T-helper 9 cell (primary cell): ENCODE data around the gene MAP3K6.

Experiments
- DNase-seq: peaks from one replicate; pipeline ENCODE4 v3.0.0-alpha.2; 2020

MAP3K6 gene

DNA sequence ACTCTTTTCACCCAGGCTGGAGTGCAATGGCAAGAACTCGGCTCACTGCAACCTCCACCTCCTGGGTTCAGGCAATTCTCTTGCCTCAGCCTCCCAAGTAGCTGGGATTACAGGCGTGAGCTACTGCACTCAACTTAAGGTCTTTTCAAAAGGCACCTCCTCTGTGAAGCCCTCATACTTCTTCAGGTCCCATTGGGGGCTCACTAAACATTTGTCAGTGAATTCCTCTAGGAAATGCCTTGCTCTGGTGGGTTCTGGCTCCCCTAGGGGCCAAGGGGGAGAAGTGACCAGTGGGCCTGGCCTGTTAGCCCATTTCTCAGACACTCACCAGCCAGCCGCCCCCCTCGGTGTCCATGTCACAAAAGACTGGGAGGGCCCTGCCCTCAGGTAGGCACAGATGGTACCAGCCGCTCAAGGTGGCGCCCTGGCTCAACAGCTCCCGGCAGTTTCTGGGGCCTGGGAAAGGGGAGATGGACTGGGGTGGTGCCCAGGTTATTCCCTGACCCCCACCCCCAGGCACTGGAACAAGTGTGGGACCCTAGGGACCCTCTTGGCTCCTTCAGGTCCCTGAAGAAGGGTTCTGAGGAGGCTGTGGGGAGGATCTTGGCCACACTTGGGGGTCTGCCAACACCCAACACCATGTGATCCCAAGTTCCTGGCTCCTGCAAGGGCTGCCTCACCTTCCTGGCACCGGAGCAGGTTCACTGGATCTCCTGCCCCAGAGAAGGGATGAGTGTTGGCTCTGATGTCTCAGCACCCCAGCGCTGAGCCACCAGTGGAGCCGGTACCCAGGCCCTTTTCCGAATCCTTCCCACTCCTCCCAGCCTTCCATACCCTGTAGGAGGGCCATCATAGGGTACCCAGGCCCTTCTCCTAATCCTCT lies 6.3 kb upstream of the MAP3K6 start:
- no peak for DNase-seq

DNA sequence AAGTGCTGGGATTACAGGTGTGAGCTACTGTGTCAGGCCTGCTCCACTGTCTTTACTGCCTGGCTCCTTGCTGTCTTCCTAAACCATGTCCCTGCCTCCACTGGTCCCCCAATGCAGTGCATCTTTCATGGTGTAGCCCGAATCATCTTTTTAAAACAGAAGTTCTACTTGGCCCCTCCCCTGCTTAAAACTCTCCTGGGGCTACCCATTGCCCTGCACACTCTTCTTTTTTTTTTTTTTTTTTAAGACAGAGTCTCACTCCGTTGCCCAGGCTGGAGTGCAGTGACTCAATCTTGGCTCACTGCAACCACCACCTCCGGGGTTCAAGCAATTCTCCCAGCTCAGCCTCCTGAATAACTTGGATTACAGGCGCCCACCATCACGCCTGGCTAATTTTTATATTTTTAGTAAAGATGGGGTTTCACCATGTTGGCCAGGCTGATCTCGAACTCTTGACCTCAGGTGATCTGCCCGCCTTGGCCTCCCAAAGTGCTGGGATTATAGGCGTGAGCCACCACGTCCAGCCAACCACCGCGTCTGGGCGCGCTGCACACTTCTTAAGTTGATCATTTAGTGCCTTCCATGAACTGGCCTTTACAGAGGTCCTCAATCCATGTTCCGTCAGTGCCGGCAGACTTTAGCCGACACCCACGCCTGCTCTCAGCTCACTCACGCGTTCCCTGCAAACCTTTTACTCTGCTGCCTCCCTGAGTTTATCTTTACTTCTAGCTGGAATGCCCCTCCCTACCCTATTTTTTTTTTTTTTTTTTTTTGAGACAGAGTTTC lies 5.5 kb upstream of the MAP3K6 start:
- DNase-seq = no peak

DNA sequence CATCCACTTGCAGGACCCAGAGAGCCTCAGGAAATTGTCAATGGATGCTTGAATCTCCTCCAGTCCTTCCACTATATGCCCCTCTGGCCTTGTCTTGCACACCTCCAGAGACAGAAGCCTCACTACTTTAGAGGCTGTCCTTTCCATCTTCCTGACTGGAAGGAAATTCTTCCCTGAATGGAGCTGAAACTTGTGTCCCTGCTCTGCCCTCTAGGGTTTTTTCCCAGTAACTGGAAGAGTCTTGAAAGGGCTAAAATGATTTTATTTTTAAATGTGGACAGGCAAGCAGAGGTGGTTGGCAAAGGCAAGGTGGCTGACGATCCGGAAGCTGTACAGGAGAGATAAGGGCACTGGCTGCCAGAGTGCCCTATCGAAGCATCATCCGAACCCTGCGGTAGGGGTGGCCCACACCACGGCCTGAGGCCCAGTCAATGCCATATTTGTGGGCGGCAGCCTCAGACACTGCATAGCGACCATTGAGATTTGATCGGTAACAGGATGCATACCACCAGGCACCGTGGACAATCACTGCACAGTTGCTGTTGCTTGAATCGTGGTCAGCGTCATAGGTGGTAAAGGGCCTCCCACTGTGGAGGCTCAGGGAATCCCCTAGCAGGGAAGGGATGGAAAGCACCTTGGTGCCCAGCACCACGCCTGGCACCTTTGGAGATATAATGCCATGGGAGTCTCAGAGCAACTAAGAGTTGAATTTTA lies 2.3 kb upstream of the MAP3K6 start:
- DNase-seq = no peak

DNA sequence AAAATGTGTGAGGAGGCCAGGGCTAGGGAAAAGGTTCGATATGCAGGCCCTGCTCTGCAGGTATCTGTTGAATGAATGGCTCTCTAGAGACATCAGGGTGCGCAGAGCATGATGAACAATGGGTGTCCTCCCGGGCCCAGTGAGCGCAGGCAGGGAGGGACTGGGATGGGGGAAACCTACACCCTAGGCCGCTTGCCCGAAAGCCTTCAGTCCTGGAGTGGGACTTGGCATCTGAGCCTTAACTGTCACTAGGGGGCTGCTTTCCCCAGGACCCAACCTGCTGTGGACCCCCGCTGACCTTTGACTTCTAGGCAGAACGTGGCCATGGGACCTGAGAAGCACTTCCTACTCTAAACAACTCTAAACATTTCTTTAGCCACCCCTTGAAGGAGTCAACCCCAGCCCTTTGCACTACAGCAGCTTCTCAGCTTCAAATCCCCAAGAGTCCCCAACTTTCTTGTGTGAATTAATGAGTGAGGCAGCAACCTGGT lies 444 bp upstream of the MAP3K6 start:
- DNase-seq = no peak

DNA sequence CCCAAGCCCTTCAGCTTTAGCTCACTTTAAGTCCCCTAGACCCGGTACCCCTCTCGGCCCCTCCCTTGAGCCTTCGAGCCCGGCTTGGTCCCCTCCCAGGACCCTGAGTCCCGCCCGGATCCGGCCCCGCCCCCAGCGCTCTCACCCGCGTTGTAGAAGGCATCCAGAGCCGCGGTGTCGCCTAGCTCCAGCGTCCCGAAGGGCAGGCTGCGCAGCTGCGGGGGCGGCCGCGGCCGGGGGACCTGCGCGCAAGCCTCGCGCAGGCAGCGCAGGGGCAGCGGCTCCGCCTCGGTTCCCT lies 699 bp downstream of the MAP3K6 start:
- peak; percentile 61 for DNase-seq

DNA sequence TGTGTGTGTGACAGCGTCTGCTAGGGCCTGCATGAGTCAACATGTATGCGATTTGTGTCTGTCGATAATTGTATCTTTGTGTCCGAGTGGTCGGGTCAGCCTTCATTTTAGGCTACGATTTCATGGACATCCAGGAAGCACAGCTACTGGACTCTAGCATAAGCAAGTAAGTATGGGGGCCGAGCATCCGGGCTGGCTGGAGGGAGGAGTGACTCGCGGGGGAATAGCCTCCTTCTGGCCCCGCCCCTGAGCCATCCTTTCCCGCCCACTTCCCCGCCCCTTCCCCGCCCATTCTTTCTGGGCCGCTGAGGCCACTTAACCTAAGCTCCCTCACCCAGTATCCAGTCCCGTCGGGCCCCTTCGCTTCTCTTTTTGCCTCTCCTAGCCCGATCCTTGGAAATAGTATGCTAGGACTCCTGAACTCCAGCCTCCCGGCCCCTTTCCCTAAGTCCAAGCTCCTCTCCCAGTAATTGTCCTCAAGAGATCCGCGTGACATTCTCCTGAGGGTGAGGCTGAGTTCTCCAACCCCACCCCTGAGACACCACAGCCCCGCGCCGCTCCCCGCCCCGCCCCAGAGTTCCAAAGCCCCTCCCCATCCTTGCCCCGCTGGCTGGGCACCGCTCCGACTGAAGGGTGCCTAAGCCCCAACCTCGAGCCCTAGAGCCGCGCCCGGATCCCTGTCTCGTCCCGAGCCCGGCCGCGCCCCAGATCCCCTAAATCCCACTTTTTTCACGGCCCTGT lies 1.2 kb downstream of the MAP3K6 start:
- peak; percentile 80 for DNase-seq

DNA sequence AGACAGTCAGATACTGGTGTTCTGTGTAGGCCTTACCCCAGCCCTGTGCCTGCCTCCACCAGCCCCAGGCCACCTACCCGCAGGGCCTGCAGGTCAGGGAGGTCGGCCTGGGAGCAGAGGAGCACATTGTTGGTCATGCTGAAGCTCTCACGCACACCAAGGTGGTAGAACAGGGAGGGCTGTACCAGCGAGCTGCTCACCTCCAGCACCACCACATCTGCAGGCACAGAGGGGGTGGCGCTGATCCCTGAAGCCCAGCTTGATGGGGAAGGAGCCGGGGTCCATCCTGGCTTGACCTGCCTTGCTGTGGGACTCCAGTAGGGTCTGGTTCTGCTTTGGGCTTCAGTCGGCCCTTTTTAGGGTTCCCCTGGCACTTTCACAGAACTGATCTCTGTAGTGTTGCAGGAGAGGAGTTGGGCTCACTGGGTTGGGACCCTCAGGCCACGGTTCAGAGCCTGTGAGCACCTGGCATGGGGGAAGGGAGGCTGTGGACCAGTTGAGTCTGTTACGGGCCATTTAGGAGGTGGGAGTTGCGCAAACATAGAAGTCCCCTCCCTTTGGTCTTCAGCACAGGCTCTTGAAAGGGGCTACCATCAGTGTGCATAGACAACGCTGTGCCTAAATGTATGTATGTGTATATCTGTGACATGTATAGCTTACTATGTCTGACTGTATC lies 1.9 kb downstream of the MAP3K6 start:
- no peak for DNase-seq

DNA sequence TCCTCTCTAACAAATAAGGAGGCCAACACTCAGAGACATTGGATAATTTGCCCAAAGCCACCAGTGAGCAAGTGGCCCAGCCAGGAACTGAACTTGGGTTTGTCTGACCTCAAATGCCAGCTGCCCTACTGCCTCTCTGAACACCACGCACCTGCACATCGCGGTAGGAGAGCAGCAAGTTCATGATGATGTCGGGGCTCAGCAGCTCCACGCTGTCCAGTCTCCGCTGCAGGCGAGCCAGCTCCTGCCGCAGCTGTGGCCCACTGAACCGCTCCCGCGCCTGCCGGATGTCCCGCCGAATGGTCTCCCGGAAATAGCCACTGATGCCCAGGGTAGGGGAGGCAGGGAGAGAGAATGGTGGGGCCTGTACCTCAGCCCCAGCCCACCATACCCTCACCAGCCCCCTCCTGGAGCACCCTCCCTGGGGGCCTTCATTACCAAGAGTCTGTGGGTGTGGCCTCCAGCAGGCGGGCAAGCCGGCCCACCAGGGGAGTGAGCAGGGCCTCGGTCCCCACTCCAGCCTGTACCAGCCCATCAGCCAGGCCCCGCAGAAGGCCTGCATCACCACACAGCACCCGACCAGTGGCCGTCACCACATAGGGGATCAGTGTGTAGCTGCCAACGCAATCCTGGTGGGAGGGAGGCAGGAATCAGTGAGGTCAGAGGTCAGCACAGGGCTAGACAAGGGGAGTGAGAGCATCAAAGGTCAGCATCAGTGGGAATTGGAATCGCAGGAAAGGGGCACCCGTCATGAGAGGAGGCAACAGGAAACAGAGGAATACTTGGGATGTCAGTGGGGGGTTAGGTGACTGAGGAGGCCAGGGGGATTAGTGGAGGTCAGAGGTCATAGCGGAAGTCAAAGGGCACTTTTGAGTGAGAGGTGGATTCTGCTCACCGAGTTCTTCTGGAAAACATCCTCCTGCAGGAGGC lies 2.7 kb downstream of the MAP3K6 start:
- no peak for DNase-seq

DNA sequence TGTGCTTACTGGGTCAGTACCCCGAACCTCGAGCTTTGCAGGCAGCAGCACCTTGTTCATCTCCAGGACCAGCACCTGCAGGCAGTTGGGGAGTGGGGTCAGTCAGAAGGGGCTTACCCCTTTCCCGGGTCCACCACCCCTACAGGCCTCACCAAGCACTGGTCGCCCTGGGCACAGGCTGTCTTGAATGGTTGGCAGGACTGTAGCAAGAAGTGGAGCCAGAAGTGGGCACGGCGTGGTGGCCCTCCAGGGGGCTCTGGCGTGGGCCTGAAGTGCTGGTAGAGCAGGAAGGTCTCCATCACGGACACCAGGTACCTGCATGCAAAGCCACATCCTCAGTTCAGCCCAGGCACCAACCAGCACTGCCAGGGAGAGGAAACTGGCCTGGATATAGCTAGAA lies 5.2 kb downstream of the MAP3K6 start:
- no peak for DNase-seq

DNA sequence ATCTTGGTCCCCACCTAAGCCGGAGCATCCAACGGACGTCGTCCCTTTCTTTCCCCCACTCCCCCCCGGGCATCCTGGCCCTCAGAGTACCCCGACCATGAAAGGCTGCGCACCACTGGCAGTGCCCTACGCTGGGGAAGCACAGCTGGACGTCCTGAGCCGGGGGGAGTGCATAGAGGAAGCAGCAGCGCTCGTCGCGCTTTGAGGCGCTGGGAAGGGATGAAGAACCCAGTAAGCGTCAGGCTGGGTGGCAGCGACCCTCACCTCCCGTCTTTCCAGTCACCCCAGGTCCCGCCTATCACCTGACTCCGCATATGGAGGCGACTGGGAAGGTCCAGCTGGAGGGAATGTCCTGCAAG lies 5.7 kb downstream of the MAP3K6 start:
- DNase-seq = no peak

DNA sequence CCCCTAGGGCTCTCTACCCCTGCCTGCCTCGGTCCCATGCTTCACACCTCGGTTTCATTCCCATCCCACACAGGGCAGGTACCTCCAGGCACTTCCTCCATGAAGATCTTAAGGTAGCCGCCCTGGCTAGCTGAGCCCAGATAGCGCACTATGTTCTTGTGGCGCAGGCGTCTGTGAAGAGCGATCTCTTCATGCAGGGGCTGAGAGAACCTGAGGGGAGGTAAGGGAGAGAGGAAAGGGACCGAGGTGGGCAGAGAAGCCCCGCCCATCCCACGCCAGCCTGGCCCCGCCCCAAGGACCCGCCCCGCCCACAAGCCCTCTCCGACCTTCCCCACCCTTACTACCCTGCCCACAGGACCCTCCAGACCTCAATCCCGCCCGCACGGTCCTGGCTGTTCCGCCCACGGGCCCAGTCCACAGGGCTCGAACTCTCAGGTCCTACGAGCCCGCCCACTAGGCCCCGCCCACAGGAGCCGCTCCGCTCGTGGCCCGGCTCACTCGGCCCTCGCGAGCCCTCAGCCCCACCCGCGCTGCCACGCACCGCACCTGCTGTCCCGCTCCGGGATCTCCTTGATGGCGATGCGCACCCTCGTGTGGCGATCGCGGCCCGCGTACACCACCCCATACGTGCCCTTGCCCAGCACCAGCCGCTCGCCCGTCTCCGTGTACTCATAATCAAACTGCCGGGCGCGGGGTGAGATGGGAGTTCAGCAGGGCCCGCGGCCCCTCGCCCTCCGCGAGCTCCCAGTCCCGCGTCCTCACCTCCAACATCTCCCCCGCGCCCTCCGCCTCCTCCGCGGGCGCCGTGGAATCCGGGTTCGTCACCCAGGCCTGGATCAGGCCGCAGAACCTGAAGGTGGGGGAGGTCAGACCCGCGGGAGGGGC lies 6.4 kb downstream of the MAP3K6 start:
- peak; percentile 56 for DNase-seq

DNA sequence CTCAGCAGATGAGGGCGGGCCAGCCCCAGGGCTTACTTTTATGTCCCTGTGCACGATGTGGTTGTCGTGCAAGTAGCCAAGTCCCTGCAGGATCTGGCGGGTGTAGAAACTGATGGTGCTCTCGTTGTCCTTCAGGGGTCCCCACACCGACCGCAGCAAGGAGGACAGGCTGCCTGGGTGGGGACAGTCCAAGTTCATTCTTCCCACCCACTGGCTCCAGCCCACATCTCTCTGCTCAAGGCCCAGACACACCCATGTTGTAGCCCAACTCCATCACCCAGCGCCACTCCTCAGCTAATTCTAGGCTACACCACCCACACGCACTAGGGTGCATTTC lies 7.0 kb downstream of the MAP3K6 start:
- no peak for DNase-seq

DNA sequence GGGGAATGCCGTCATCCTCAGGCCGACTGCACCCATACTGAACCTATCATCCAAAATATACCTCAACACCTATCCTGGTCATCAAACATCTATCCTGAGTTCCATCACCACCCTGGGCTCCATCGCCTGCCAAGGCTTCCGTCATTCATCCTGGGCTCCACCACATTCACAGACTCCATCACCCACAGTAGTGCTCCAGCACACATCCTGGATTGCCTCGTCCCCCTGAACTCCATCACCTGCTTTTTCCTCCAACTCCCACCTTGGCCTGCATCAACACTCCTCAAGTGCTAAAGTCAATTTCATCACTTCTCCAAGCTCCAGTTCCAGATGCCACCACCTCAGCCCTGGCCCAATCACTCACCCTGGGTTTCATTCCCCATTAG lies 7.8 kb downstream of the MAP3K6 start:
- DNase-seq = no peak

DNA sequence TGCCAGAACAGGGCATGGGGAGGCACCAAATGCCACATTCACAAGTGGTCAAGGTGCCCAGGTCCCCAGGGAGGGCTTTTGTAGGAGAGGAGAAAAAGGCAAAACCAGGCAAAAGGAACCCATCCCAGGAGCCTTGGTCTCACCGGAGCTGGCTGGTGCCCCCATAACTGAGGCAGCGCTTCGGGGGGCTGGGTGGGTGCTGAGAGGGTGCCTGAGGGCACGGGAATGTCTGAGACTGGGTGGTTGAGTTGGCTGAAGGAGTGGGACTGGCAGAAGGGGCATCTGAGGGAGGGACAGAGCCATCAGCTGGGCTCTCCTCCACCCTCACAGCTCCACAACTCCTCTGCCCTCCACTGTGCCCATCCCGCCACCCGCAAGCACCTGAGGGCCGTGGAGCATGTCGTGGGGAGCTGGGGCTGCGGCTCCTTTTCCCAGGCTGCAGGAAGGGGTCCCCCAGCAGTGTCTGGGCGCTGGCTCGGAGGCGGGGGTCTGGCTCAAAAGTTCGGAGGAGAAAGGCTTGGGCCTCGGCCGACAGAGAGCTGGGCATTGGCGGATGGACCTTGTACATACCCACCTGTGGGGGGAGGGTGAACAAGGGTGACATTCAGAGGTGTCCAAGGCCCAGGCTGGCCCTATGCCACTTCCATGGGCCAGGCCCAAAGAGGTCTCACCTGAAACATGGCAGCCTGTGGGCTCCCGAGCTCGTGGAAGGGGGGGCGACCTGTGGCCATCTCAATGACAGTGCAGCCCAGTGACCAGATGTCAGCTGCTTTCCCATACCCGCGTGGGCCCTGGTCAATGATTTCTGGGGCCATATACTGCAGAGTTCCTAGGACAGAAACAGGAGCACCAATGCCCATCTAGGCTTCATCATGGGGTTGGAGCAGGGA lies 8.5 kb downstream of the MAP3K6 start:
- DNase-seq = no peak

DNA sequence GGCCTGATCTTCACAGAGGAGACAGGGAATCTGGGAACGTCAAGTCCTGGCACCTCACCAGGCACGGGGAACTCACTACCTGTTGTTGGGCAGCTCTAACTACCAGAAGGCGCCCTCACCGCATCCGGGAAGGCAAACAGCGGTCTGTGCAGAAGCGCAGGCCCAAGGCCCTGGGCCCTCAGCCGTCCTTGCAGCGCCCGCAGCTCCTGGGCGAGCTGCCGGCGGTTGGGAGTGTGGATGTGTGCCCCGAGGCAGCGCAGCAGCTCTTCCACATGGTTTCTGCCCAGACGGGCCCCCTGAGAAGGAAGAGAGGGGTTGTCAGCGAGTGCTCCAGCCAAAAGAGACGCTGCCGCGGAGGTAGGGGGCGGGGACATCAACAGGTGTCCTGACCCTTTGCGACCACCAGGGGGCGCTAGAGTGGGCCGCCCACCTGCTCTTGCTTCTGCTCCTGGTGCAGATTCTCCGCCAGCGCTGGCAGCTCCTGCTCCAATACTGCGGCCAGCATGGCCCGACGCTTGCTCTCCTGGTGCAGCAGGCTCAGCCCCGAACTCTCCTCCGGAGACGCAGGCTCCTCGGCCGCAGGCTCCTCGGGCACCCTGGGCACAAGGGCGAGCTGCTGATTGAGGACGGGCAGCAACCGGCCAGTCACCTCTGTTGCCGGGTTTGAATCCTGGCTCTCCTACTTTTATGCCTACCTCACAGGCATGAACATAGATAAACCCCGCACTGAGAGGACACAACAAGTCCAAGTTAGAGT lies 9.3 kb downstream of the MAP3K6 start:
- peak; percentile 72 for DNase-seq

DNA sequence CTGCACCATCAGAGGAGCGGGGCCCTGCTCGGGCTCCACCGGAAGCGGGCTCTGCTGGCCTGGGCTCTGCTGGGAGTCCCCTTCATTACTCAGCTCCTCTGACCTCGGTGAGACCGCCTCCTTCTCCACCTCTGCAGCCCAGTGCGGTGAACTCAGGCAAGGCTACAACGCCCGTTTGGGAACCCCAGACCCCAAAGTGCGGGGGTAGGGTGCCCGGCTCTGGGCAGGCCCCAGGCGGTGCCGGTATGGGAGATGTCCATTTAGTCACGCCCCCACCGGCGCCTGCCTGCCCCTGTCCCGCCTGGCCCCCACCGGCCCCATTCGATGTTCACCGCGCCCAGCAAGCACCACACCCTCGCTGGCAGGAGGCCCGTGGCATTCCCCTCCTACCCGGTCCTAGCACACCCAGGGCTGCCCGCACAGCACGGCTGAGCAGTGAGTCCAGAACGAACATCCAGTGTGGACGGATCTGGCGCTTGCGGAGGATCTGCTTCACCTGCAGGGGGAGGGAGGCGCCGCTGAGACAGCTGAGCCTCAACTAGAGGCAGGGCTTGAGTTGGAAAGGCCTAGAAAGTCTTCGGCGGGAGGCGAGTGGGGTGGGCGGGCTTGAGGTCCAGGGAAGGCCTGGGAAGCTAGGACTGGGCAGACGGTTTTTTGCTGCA lies 10.0 kb downstream of the MAP3K6 start:
- no peak for DNase-seq

DNA sequence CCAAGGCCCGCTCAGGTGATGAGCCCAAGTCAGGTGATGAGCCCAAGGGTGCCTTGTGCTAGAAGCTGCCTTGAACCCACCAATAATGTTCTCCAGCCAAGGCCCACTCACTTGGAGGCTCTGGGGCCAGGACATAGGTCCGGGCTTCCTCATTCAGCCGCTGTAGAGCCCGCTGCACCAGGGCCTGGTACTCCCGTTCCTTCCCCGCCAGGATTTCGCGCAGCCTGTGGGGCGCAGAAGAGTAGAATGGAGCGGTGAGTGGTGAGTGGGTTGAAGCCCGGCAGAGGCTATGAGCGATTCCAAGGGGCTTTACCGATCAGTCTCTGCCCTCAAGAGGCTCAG lies 10.5 kb downstream of the MAP3K6 start:
- DNase-seq = no peak

DNA sequence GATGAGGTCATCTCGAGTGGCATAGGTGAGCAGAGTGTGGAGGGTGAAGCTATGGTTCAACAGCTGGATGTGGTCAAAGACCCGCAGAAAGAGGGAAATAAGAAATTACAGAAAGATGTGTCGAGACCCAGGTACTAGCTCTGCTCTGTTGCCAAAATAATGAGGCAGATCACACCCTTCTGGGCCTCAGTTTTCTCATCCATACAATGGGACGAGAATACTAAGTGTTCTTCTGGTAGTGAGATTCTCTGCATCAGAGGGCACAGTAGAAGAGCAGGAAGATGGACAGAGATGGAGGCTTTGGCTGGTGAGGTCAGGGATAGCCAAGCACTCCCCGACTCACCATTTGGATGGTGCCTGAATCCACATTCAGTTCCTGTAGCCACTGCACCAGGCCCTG lies 11.1 kb downstream of the MAP3K6 start:
- DNase-seq = no peak
